GM12875 (cell line): ENCODE measurements around the gene HSF4.

ENCODE experiments used
- H3K4me3 ChIP-seq: one replicate; pipeline ENCODE4 v1.5.1; 2011; ENCODE audit warnings: low read depth, low read length, control low read depth
- CTCF ChIP-seq: IDR thresholded peaks from 2 replicates; pipeline ENCODE4 v1.5.1; 2011; ENCODE audit warnings: low read depth, mild to moderate bottlenecking, control low read depth, inconsistent platforms, low read length, moderate library complexity, borderline replicate concordance; ENCODE audit not compliant: insufficient read depth

HSF4 gene

GRCh38 chr16:67163999-67164558 is 466 bp upstream of the HSF4 start:
- TF ChIP-seq CTCF, result no peak
- no peak overlapping the region for H3K4me3 ChIP-seq

GRCh38 chr16:67165121-67166078 is 855 bp downstream of the HSF4 start:
- H3K4me3 ChIP-seq, result no peak overlapping the region
- TF ChIP-seq CTCF, result no peak

GRCh38 chr16:67166110-67166547 is 1.6 kb downstream of the HSF4 start:
- H3K4me3 ChIP-seq, result no peak overlapping the region
- TF ChIP-seq CTCF, result no peak

GRCh38 chr16:67166598-67167168 is 2.1 kb downstream of the HSF4 start:
- no peak for TF ChIP-seq CTCF
- no peak overlapping the region for H3K4me3 ChIP-seq

- no peak overlapping the region for H3K4me3 ChIP-seq
- TF ChIP-seq CTCF, result no peak
These were observed 3.0 kb downstream of the HSF4 start for GRCh38 chr16:67167588-67167987.

- TF ChIP-seq CTCF, result no peak
- H3K4me3 ChIP-seq, result no peak overlapping the region
These were observed 4.5 kb downstream of the HSF4 start for GRCh38 chr16:67169011-67169451.

GRCh38 chr16:67169642-67170167 is 5.2 kb downstream of the HSF4 start:
- peak; percentile 67; the same call in 1 of the 2 replicates for TF ChIP-seq CTCF
- peak overlapping the region; percentile 38 for H3K4me3 ChIP-seq
